Sigmoid colon (tissue), 7 donors: Measurements from ENCODE around the gene EFCAB7. TPM values are rescaled to one million over a fixed set of nuclear protein-coding genes. Genes with fewer than 3 reads are reported as not detected.

Experiments
- DNase-seq: peaks from one replicate; pipeline ENCODE4 v3.0.0-alpha.2; 2019
- H3K27ac ChIP-seq, 4 donors: fragments of 200-600 bp; sonication (generic); one replicate each; pipeline ENCODE4 v1.5.1; 2016 to 2019; ENCODE audit warnings: mild to moderate bottlenecking in 1 of 4
- H3K27me3 ChIP-seq, 3 donors: fragments of 200-600 bp; sonication (generic); one replicate each; pipeline ENCODE4 v1.5.1; 2019; ENCODE audit warnings: mild to moderate bottlenecking in 1 of 3
- H3K36me3 ChIP-seq, 4 donors: fragments of 200-600 bp; sonication (generic); one replicate each; pipeline ENCODE4 v1.5.1; 2016 to 2019
- H3K4me1 ChIP-seq, 4 donors: fragments of 200-600 bp; sonication (generic); one replicate each; pipeline ENCODE4 v1.5.1; 2017 to 2019
- H3K4me3 ChIP-seq, 4 donors: fragments of 200-600 bp; sonication (generic); one replicate each; pipeline ENCODE4 v1.5.1; 2017 to 2019; ENCODE audit warnings: mild to moderate bottlenecking in 2 of 4, moderate library complexity in 1 of 4
- H3K9me3 ChIP-seq, 4 donors: fragments of 200-600 bp in 3 of 4; sonication (generic) in 3 of 4; one replicate each; pipeline versions ENCODE4 v1.5.1 to v1.6.1; 2013 to 2019
- EP300 ChIP-seq, 4 donors: sonication (generic); formaldehyde crosslinking; IDR thresholded peaks; one replicate each; pipeline ENCODE4 v1.6.1; 2017; ENCODE audit warnings: antibody characterized with exemption in 4 of 4
- POLR2A ChIP-seq, 2 donors: fragments of 450-650 bp; IDR thresholded peaks; one replicate each; pipeline ENCODE4 v1.6.1; 2016; ENCODE audit warnings: antibody characterized with exemption in 2 of 2, mild to moderate bottlenecking in 2 of 2, moderate library complexity in 2 of 2
- POLR2AphosphoS5 ChIP-seq, 4 donors: sonication (generic); formaldehyde crosslinking; IDR thresholded peaks; one replicate each; pipeline ENCODE4 v1.6.1; 2017; ENCODE audit warnings: antibody characterized with exemption in 4 of 4
- WGBS, 2 donors: extraction: QIAGEN DNeasy Blood & Tissue Kit; methylation state at CpG; one replicate each; pipeline ENCODE4 v1.1.7; 2013; 5-methylcytosine and 5-hydroxymethylcytosine counted together
- intact Hi-C: fragments of 100-400 bp; cut with DNase I; formaldehyde crosslinking; loops from one replicate; pipeline ENCODE4 v1.15.1; 2023
- polyA plus RNA-seq, 3 donors: library from polyadenylated mRNA; stranded (reverse); fragments of 200-250 nt; gene quantifications; one replicate each; pipeline ENCODE4 v1.2.3, GENCODE V29; 2013
- total RNA-seq, 4 donors: library from RNA; depleted of rRNA; stranded (reverse); fragments of >200 nt; gene quantifications; one replicate each; pipeline ENCODE4 v1.1.0, GENCODE V29; 2016
- TF ChIP-seq, protein P1 (sequence below), 4 experiments: fragments of 450-650 bp in 3 of 4; fragments of 200-600 bp in 1 of 4; IDR thresholded peaks; one replicate each; pipeline ENCODE4 v1.5.1; 2016 to 2019; ENCODE audit warnings: antibody characterized with exemption in 4 of 4, mild to moderate bottlenecking in 3 of 4, moderate library complexity in 2 of 4
- donor health status: healthy with polysubstance abuse.
- donor health status: Bipolar disorder and iron deficiency.
- donor health status: healthy.

The EFCAB7 gene
- 10 to 100 TPM in 2 of 4 donors, 1 to 10 TPM in 2; 6.9 to 12.8 (median 10.4) TPM for total RNA-seq
- 1 to 10 TPM; 1.8 to 2.8 (median 2.3) TPM for polyA plus RNA-seq

DNA sequence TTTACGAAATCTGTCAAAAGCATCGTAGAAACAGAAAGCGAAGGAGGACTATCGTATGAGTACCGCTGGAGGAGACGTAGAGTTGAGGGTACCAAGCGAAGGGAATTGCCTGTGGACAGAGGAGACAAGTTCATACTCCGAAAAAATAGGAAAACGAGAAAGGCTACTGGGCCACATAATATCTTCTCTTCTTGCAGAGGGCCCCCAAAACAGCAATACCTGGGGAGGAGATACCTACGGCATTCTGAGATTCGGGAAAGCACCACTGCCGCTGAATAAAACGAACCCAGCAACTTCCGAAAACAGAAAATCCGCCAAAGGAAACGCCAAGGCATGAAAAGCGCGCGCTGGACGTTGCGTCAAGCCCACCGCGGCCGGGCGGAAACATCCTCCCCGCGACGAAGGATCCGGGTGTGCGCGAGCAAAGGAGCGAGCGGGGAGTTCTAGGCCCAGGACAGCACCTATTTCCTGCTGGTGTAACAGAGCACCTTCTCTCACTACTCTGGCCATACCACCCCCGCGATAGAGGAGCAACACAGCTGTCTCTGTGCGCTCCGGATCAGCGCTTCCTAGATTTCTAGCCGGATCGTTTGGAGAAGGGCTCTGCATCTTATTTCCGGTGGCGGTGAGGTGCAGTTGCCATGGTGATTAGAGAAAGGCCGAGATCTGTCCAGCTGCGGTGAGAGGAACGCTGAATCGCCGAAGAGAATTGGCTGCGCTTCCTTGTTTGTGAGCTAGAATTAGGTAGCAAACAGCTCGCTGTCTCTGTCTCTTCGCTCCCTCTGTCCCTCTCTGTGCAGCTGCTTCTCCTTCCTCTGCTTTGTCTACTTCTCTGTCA lies at the start of gene EFCAB7, which contains the start of gene ITGB3BP:
Gene EFCAB7 (plus strand): TSS at position 635 of the 838 bp plus-strand sequence. CDS start 2,048 bp downstream, outside the sequence.
Gene ITGB3BP (minus strand): TSS at position 335 of the 838 bp plus-strand sequence. CDS start 92 bp downstream, at position 243.
- 0% methylated on average over 50 of the region's 50 CpGs for WGBS, 2 donors
- Histone ChIP-seq H3K27me3 (no peaks in the 10 kb centered on the region), H3K27ac (peak within 1 kb of the TSS; percentile 86 to 92 (median 90)), H3K4me3 (peak within 1 kb of the TSS; percentile 65 to 70 (median 66)), H3K36me3 (peaks cover 0 to 7% (median 0%) of the 10 kb centered on the region in 4 donors), H3K9me3 (no peaks in the 10 kb centered on the region), H3K4me1 (peaks cover 0 to 20% (median 19%) of the 10 kb centered on the region in 4 donors)
- TF ChIP-seq POLR2A (IDR thresholded peaks at IDR 0.05) (no peak), EP300 (IDR thresholded peaks at IDR 0.05) (no peak), POLR2AphosphoS5 (IDR thresholded peaks at IDR 0.05) (peak in 3 of 4 donors; percentile 34 to 62 (median 60))
- TF ChIP-seq, protein P1, sequence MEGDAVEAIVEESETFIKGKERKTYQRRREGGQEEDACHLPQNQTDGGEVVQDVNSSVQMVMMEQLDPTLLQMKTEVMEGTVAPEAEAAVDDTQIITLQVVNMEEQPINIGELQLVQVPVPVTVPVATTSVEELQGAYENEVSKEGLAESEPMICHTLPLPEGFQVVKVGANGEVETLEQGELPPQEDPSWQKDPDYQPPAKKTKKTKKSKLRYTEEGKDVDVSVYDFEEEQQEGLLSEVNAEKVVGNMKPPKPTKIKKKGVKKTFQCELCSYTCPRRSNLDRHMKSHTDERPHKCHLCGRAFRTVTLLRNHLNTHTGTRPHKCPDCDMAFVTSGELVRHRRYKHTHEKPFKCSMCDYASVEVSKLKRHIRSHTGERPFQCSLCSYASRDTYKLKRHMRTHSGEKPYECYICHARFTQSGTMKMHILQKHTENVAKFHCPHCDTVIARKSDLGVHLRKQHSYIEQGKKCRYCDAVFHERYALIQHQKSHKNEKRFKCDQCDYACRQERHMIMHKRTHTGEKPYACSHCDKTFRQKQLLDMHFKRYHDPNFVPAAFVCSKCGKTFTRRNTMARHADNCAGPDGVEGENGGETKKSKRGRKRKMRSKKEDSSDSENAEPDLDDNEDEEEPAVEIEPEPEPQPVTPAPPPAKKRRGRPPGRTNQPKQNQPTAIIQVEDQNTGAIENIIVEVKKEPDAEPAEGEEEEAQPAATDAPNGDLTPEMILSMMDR (IDR thresholded peaks at IDR 0.05), result no peak
- intact Hi-C loops, result loop anchor here (2.0 kb wide), 1 partner anchor 154 kb away; no protein-coding TSS in a partner anchor
- DNase-seq, result peak; percentile 93

DNA sequence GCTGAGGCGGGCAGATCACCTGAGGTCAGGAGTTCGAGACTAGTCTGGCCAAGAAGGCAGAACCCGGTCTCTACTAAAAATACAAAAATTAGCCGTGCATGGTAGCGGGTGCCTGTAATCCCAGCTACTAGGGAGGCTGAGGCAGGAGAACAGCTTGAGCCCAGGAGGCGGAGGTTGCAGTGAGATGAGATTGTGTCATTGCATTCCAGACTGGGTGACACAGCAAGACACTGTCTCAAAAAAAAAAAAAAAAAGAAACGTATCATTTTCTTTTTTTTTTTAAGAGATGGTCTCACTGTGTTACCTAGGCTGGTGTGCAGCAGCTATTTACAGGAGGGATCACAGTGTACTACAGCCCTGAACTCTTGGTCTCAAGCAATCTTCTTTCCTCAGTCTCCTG lies 47.6 kb upstream of the EFCAB7 start:
- no peaks in the 10 kb centered on the region for H3K36me3 ChIP-seq
- H3K4me3 ChIP-seq, result no peak overlapping the region
- 87 to 97% methylated on average over 7 of the region's 7 CpGs for WGBS, 2 donors
- no peaks in the 10 kb centered on the region for H3K27me3 ChIP-seq
- TF ChIP-seq, protein P1 (IDR thresholded peaks at IDR 0.05), result no peak
- TF ChIP-seq POLR2AphosphoS5 (IDR thresholded peaks at IDR 0.05) (no peak), POLR2A (IDR thresholded peaks at IDR 0.05) (no peak), EP300 (IDR thresholded peaks at IDR 0.05) (no peak)
- intact Hi-C loops, result no loop called here
- H3K27ac ChIP-seq, result no peak overlapping the region
- no peak for DNase-seq
- H3K4me1 ChIP-seq, result no peaks in the 10 kb centered on the region
- H3K9me3 ChIP-seq, result no peaks in the 10 kb centered on the region

DNA sequence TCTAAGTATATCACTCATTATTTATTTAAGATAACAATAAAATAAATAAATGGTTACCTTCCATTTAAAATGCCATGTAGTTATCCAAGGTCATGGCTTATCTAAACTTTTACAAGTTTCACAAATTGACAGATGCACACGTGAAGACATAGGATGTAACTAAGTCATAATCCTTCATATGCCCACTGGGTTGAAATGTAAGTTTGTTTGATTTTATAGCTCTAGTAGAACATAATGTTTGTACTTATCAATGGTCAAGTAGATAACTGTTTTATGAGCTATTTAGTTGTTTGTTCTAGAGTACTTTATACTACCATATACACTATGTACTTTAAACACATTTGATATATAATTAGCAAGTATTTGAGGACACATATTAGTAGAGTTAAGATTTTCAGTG lies 43.3 kb upstream of the EFCAB7 start:
- H3K9me3 ChIP-seq, result no peaks in the 10 kb centered on the region
- H3K4me3 ChIP-seq, result no peak overlapping the region
- 18 to 67% methylated on average over 1 of the region's 1 CpG for WGBS, 2 donors
- no peak for DNase-seq
- H3K27ac ChIP-seq, result no peak overlapping the region
- no peaks in the 10 kb centered on the region for H3K4me1 ChIP-seq
- no peak for TF ChIP-seq EP300 (IDR thresholded peaks at IDR 0.05)
- H3K27me3 ChIP-seq, result no peaks in the 10 kb centered on the region
- H3K36me3 ChIP-seq, result no peaks in the 10 kb centered on the region
- intact Hi-C loops, result no loop called here

DNA sequence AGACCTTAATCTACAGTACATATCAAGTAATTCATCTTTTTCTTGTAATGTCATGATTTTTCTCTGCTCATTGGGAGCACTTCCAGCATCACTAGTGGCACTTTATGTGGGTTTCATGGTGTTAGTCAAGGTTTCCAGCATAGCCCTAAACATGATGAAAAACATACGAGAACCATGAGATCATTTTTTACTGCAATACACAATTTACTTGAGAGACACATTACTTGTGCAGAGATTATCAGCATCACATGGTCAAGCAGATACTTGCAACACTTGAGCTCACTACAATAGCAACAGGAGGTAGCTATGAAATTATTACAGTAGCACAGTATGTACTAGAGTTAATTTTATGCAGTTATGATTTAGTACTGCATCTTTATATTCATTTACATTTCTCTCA lies 36.7 kb upstream of the EFCAB7 start:
- H3K4me1 ChIP-seq, result peaks cover 0 to 22% (median 8%) of the 10 kb centered on the region in 4 donors

More for the DNA sequence above, 36.7 kb upstream of the EFCAB7 start:
- WGBS, 2 donors, result 82 to 91% methylated on average over 1 of the region's 1 CpG
- no peaks in the 10 kb centered on the region for H3K27me3 ChIP-seq
- peak overlapping the region in 1 of 4 donors; percentile 16 for H3K27ac ChIP-seq
- TF ChIP-seq, protein P1 (IDR thresholded peaks at IDR 0.05), result no peak
- TF ChIP-seq EP300 (IDR thresholded peaks at IDR 0.05) (no peak), POLR2A (IDR thresholded peaks at IDR 0.05) (no peak), POLR2AphosphoS5 (IDR thresholded peaks at IDR 0.05) (no peak)
- no peaks in the 10 kb centered on the region for H3K36me3 ChIP-seq
- intact Hi-C loops, result no loop called here
- H3K9me3 ChIP-seq, result no peaks in the 10 kb centered on the region
- DNase-seq, result no peak
- H3K4me3 ChIP-seq, result no peak overlapping the region
